Mammary epithelial cell (primary cell): ENCODE data around the gene SEMA3D.

Source experiments
- CTCF ChIP-seq, 2 donors: IDR thresholded peaks in 1 of 2; conservative IDR thresholded peaks in 1 of 2; 2 replicates each; pipeline ENCODE4 v1.5.1; 2011 to 2012; ENCODE audit warnings: inconsistent platforms in 2 of 2, low read length in 2 of 2, mild to moderate bottlenecking in 2 of 2, control low read depth in 1 of 2, low read depth in 1 of 2; ENCODE audit not compliant: insufficient read depth in 1 of 2; ENCODE audit errors: extremely low read depth in 1 of 2
- EZH2 ChIP-seq: IDR thresholded peaks from 2 replicates; pipeline ENCODE4 v1.6.1; 2012; ENCODE audit warnings: low read length, inconsistent platforms, borderline replicate concordance

GRCh38 chr7:85153715-85154114, 33.1 kb downstream of the SEMA3D start:
- TF ChIP-seq CTCF (conservative IDR thresholded peaks at IDR 0.05 in 1 of 2, IDR thresholded peaks at IDR 0.05 in 1 of 2; ENCODE audit: extremely low read depth in 1 of 2, insufficient read depth in 1 of 2, low read depth in 1 of 2, low read length in 2 of 2): no peak
- TF ChIP-seq EZH2: no peak
